SK-N-SH (cell line): ENCODE results near the gene EBF3. TPM values are rescaled to one million over a fixed set of nuclear protein-coding genes. Genes with fewer than 3 reads are reported as not detected.

Source experiments
- CTCF ChIA-PET: fragments of 300-600, 350-600 bp; formaldehyde crosslinking; extraction: SDS; loops from one replicate; lab custom pipeline; 2021; lab: Yijun Ruan, JAX
- POLR2A ChIA-PET: fragments of 350-600 bp; sonication (Branson Sonifier 250); formaldehyde crosslinking; extraction: SDS; loops from one replicate; lab custom pipeline; 2020; ENCODE audit warnings: antibody characterized with exemption, inconsistent platforms; lab: Yijun Ruan, JAX
- DNase-seq: peaks from one replicate; pipeline ENCODE4 v3.0.0; 2012
- H2AFZ ChIP-seq: fragments of 200-600 bp; sonication (generic); 2 replicates; pipeline ENCODE4 v1.8.1; 2016; ENCODE audit warnings: antibody characterized with exemption, mild to moderate bottlenecking, low read depth
- H3F3A ChIP-seq: fragments of 200-600 bp; sonication (generic); replicated peaks from 2 replicates; pipeline ENCODE3; 2016; ENCODE audit warnings: antibody characterized with exemption, mild to moderate bottlenecking; ENCODE audit not compliant: insufficient read depth
- H3K27ac ChIP-seq, 2 experiments: fragments of 200-500 bp in 1 of 2; fragments of 200-600 bp in 1 of 2; sonication (Bioruptor generic) in 1 of 2; sonication (generic), shearing (Covaris generic) in 1 of 2; 2 replicates each; pipeline versions ENCODE4 v1.5.1 to v1.6.1; 2014 to 2016; ENCODE audit warnings: low read depth in 2 of 2, inconsistent platforms in 1 of 2, low read length in 1 of 2, mild to moderate bottlenecking in 1 of 2, mixed read lengths in 1 of 2
- H3K27me3 ChIP-seq: fragments of 200-600 bp; sonication (generic), shearing (Covaris generic); 2 replicates; pipeline ENCODE4 v1.6.1; 2016; ENCODE audit warnings: mixed run types; ENCODE audit not compliant: insufficient read depth
- H3K36me3 ChIP-seq, 2 experiments: fragments of 200-500 bp in 1 of 2; fragments of 200-600 bp in 1 of 2; sonication (Bioruptor generic) in 1 of 2; sonication (generic) in 1 of 2; replicated peaks in 1 of 2; 2 replicates each; pipeline versions ENCODE3 to v1.5.1; 2014 to 2016; ENCODE audit warnings: low read length in 1 of 2, mild to moderate bottlenecking in 1 of 2; ENCODE audit not compliant: insufficient read depth in 2 of 2, control insufficient read depth in 1 of 2
- H3K4me1 ChIP-seq, 2 experiments: fragments of 200-500 bp in 1 of 2; fragments of 200-600 bp in 1 of 2; sonication (Bioruptor generic) in 1 of 2; sonication (generic), shearing (Covaris generic) in 1 of 2; 2 replicates each; pipeline versions ENCODE4 v1.5.1 to v1.6.1; 2014 to 2016; ENCODE audit warnings: low read depth in 1 of 2, low read length in 1 of 2, mixed run types in 1 of 2; ENCODE audit not compliant: insufficient read depth in 2 of 2, control insufficient read depth in 1 of 2
- H3K4me2 ChIP-seq: fragments of 200-600 bp; sonication (generic), shearing (Covaris generic); 2 replicates; pipeline ENCODE4 v1.6.1; 2017; ENCODE audit warnings: mixed run types
- H3K4me3 ChIP-seq, 2 experiments: fragments of 200-500 bp in 1 of 2; fragments of 200-600 bp in 1 of 2; sonication (Bioruptor generic) in 1 of 2; sonication (generic), shearing (Covaris generic) in 1 of 2; 2 replicates each; pipeline versions ENCODE4 v1.5.1 to v1.8.1; 2014 to 2016; ENCODE audit warnings: low read depth in 2 of 2, inconsistent platforms in 1 of 2, low read length in 1 of 2, mild to moderate bottlenecking in 1 of 2, mixed read lengths in 1 of 2, moderate library complexity in 1 of 2
- H3K79me2 ChIP-seq: fragments of 200-600 bp; sonication (generic); 2 replicates; pipeline ENCODE4 v1.8.1; 2017; ENCODE audit warnings: mild to moderate bottlenecking; ENCODE audit not compliant: insufficient read depth
- H3K9ac ChIP-seq: fragments of 200-600 bp; sonication (generic); 2 replicates; pipeline ENCODE4 v1.6.1; 2017; ENCODE audit warnings: mixed run types
- H3K9me2 ChIP-seq: fragments of 200-600 bp; sonication (generic); 2 replicates; pipeline ENCODE4 v1.6.1; 2017; ENCODE audit warnings: mixed run types
- H3K9me3 ChIP-seq: fragments of 200-600 bp; sonication (generic); 2 replicates; pipeline ENCODE4 v1.6.1; 2017; ENCODE audit warnings: mixed run types, mild to moderate bottlenecking, moderate library complexity
- H4K20me1 ChIP-seq: fragments of 200-600 bp; sonication (generic); 2 replicates; pipeline ENCODE4 v1.6.1; 2017; ENCODE audit warnings: mild to moderate bottlenecking, mixed run types; ENCODE audit not compliant: insufficient read depth
- CHD2 ChIP-seq: fragments of 150-350 bp; IDR thresholded peaks from 2 replicates; pipeline ENCODE4 v1.6.1; 2018; ENCODE audit warnings: low read length; ENCODE audit not compliant: partially characterized antibody
- EZH2phosphoT487 ChIP-seq: fragments of 200-600 bp; sonication (generic); IDR thresholded peaks from 2 replicates; pipeline ENCODE4 v1.6.1; 2017; ENCODE audit warnings: low read depth, mixed run types, mild to moderate bottlenecking, antibody characterized with exemption, moderate library complexity, borderline replicate concordance
- FOSL2 ChIP-seq: IDR thresholded peaks from 2 replicates; pipeline ENCODE4 v1.4.0; 2012; ENCODE audit warnings: low read depth, mild to moderate bottlenecking, moderate library complexity, borderline replicate concordance
- FOXM1 ChIP-seq: IDR thresholded peaks from 2 replicates; pipeline ENCODE4 v1.4.0; 2012; ENCODE audit warnings: low read depth, mild to moderate bottlenecking
- IRF3 ChIP-seq: fragments of 150-350 bp; IDR thresholded peaks from 2 replicates; pipeline ENCODE4 v1.6.1; 2016; ENCODE audit warnings: mild to moderate bottlenecking, low read depth, low read length
- NFIC ChIP-seq: IDR thresholded peaks from 2 replicates; pipeline ENCODE4 v1.4.0; 2012; ENCODE audit warnings: borderline replicate concordance
- POLR2AphosphoS5 ChIP-seq: IDR thresholded peaks from 2 replicates; pipeline ENCODE4 v1.6.1; 2012; ENCODE audit warnings: low read depth, low read length
- RXRA ChIP-seq: IDR thresholded peaks from 2 replicates; pipeline ENCODE4 v1.4.0; 2012; ENCODE audit warnings: low read depth, mild to moderate bottlenecking, borderline replicate concordance
- SIN3A ChIP-seq: IDR thresholded peaks from 2 replicates; pipeline ENCODE4 v1.6.1; 2012; ENCODE audit warnings: low read depth, mild to moderate bottlenecking, low read length, moderate library complexity, borderline replicate concordance
- SMC3 ChIP-seq: IDR thresholded peaks from 2 replicates; pipeline ENCODE4 v1.6.1; 2012; ENCODE audit warnings: low read depth, low read length, improper control_type of control experiment
- TCF12 ChIP-seq: IDR thresholded peaks from 2 replicates; pipeline ENCODE4 v1.4.0; 2012
- YY1 ChIP-seq: IDR thresholded peaks from 2 replicates; pipeline ENCODE4 v1.4.0; 2012; ENCODE audit warnings: low read depth, mild to moderate bottlenecking
- WGBS: methylation state at CpG from one replicate; pipeline ENCODE4 v1.1.6; 2017; ENCODE audit warnings: low lambda C conversion rate; 5-methylcytosine and 5-hydroxymethylcytosine counted together
- polyA plus RNA-seq, 3 experiments: library from polyadenylated mRNA; depleted of rRNA; stranded (reverse); fragments of >200 nt; gene quantifications; 2 replicates each; pipeline ENCODE4 v1.2.3, GENCODE V29; 2012

EBF3 gene
- polyA plus RNA-seq, 1 of the 3 experiments (the other 2 are of a cell fraction) = not detected

- ChIA-PET CTCF (interaction anchor here (1.2 to 1.6 kb wide), 4 partner anchors 9 to 77 kb away, joined by 3 to 4 read pairs (median 3); no protein-coding TSS in a partner anchor), POLR2A (no interaction called here)
- H3K79me2 ChIP-seq = no peaks in the 10 kb centered on the region
- H3K4me3 ChIP-seq = no peak overlapping the region
- H3K27ac ChIP-seq = no peak overlapping the region
- no peak overlapping the region for H2AFZ ChIP-seq
- H3K9me2 ChIP-seq = no peaks in the 10 kb centered on the region
- no peak overlapping the region for H3K9ac ChIP-seq
- H4K20me1 ChIP-seq = no peaks in the 10 kb centered on the region
- no peaks in the 10 kb centered on the region for H3K27me3 ChIP-seq
- no peaks in the 10 kb centered on the region for H3K9me3 ChIP-seq
- no peaks in the 10 kb centered on the region for H3F3A ChIP-seq
- 80% methylated on average over 4 of the region's 4 CpGs for WGBS
- H3K36me3 ChIP-seq = no peaks in the 10 kb centered on the region
- H3K4me2 ChIP-seq = no peak overlapping the region
- no peak for DNase-seq
- no peak for TF ChIP-seq FOXM1
- TF ChIP-seq SIN3A = no peak
- no peak for TF ChIP-seq TCF12
- TF ChIP-seq YY1 = no peak
- TF ChIP-seq, all 33 proteins: peak for 0
- peaks cover 0 to 11% of the 10 kb centered on the region in 2 experiments; a peak in 3 of 4 replicates for H3K4me1 ChIP-seq
These were observed 68.3 kb downstream of the EBF3 start for GRCh38 chr10:129895811-129896135.

- Histone ChIP-seq H3F3A (no peaks in the 10 kb centered on the region), H3K9me3 (no peaks in the 10 kb centered on the region), H3K36me3 (no peaks in the 10 kb centered on the region), H3K9ac (no peak overlapping the region), H3K9me2 (no peaks in the 10 kb centered on the region), H3K27me3 (no peaks in the 10 kb centered on the region), H4K20me1 (no peaks in the 10 kb centered on the region), H3K27ac (no peak overlapping the region), H3K79me2 (no peaks in the 10 kb centered on the region), H3K4me2 (no peak overlapping the region), H3K4me1 (peaks cover 0 to 11% of the 10 kb centered on the region in 2 experiments; a peak in 3 of 4 replicates), H2AFZ (no peak overlapping the region), H3K4me3 (no peak overlapping the region)
- no peak for DNase-seq
- no peak for TF ChIP-seq NFIC
- no peak for TF ChIP-seq CHD2
- no peak for TF ChIP-seq IRF3
- no peak for TF ChIP-seq RXRA
- TF ChIP-seq EZH2phosphoT487 = no peak
- WGBS = 44% methylated on average over 3 of the region's 3 CpGs
- ChIA-PET CTCF (interaction anchor here (1.2 to 1.9 kb wide), 3 partner anchors 11 to 78 kb away, joined by 3 to 5 read pairs (median 3); no protein-coding TSS in a partner anchor), POLR2A (no interaction called here)
These were observed 69.4 kb downstream of the EBF3 start for GRCh38 chr10:129894698-129895097.

DNA sequence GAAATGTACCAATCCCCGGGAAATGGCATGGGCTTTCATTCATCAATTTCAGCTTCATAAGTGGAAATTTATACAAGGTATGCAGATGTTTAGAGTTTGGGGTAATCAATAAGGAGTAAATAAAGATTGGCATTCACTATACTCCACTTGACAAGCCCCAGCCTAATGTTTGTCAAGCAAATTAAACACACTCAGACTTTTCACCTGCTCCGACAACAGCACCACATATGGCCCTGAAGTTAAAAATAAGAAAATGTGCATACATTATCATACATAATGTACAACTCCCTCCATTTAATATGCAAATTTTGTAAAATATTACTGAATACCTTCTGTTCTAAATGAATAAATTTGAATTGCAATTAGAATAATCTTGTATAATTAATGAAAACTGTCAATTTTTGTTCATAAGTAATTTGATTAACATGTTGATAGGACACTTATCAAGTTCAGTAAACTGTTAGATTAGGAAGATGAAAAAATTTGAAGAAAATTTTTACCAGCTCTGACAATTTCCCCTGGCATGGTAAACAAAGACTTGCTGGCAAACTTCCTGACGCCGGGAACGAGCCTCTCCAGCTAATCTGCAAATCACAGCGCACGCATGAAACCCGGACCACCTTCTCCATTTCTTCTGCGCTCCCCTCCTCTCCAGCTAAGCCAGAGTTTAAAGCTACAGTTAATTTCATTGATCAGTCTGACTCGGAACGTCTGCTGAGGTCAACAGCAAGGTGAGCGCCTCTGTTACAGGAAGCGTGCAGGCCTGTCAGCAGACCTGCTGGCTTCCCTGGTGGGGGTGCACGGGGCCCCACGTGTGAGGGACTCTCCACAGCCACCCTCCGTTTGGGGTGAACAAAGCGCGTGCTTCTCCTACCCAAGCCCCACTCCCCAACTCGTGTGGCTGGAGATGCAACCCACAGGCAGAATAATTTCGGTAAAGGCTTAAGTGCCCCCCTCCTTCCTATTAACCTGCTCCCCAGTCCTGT, 70.7 kb downstream of the EBF3 start:
- H4K20me1 ChIP-seq = no peaks in the 10 kb centered on the region
- 53% methylated on average over 20 of the region's 20 CpGs for WGBS
- H3K9ac ChIP-seq = no peak overlapping the region
- no peaks in the 10 kb centered on the region for H3K79me2 ChIP-seq
- CTCF ChIA-PET = interaction anchor here (1.6 to 5.0 kb wide), 4 partner anchors 10 to 79 kb away, joined by 3 to 38 read pairs (median 6); no protein-coding TSS in a partner anchor
- DNase-seq = no peak
- H3K9me3 ChIP-seq = no peaks in the 10 kb centered on the region
- H3K4me3 ChIP-seq = no peak overlapping the region
- no peaks in the 10 kb centered on the region for H3F3A ChIP-seq
- H3K4me2 ChIP-seq = no peak overlapping the region
- H3K27me3 ChIP-seq = no peaks in the 10 kb centered on the region
- peaks cover 0 to 11% of the 10 kb centered on the region in 2 experiments; a peak in 3 of 4 replicates for H3K4me1 ChIP-seq
- TF ChIP-seq SMC3 = no peak
- no peak for TF ChIP-seq POLR2AphosphoS5
- TF ChIP-seq FOSL2 = no peak
- no peak for TF ChIP-seq TCF12
- no peak overlapping the region for H2AFZ ChIP-seq
- H3K36me3 ChIP-seq = no peaks in the 10 kb centered on the region
- POLR2A ChIA-PET = no interaction called here
- H3K27ac ChIP-seq = no peak overlapping the region
- H3K9me2 ChIP-seq = no peaks in the 10 kb centered on the region
